ENCODE measurements around the gene SHISA7.

- no peak for TF ChIP-seq PRDM10 (tag by site-specific recombination; IDR thresholded peaks at IDR 0.05)
- no peak for TF ChIP-seq YY1 (tag by site-specific recombination; IDR thresholded peaks at IDR 0.05)
Measured at GRCh38 chr19:55410168-55410567, 32.9 kb downstream of the SHISA7 start.
